Measurements from ENCODE around the gene DPM3. TPM values are rescaled to one million over a fixed set of nuclear protein-coding genes. Genes with fewer than 3 reads are reported as not detected.

Gene DPM3
- total and polyA plus RNA-seq, 2 of the 4 experiments (the other 2 are of a cell fraction), result 29.0 to 129 TPM

GRCh38 chr1:155092641-155093040, 47.7 kb downstream of the DPM3 start:
- DNase-seq (no peak), ATAC-seq (ENCODE audit: low read depth) (no peak)
- Histone ChIP-seq H3K36me3 (ENCODE audit: control insufficient read depth, insufficient read depth, low read length) (no peaks in the 10 kb centered on the region), H3K27ac (ENCODE audit: insufficient read depth, low read length) (no peak overlapping the region), H2BK5ac (ENCODE audit: low read depth, low read length, poor library complexity, severe bottlenecking) (no peak overlapping the region), H4K8ac (ENCODE audit: low read depth in 2 of 2, low read length in 2 of 2) (no peak overlapping the region), H3K27me3 (ENCODE audit: control insufficient read depth, insufficient read depth, low read length) (peaks cover 20% of the 10 kb centered on the region), H3K56ac (ENCODE audit: extremely low read depth, insufficient read depth, low read length) (no peak overlapping the region), H3K18ac (ENCODE audit: low read depth, low read length) (no peak overlapping the region), H3K9ac (ENCODE audit: low read depth, low read length) (no peak overlapping the region), H3K9me3 (ENCODE audit: control insufficient read depth, insufficient read depth, low read length) (peaks cover 1% of the 10 kb centered on the region), H2AFZ (replicated peaks; ENCODE audit: low read length, poor library complexity) (peak overlapping the region; percentile 14), H3K4ac (ENCODE audit: low read depth, low read length) (no peak overlapping the region), H4K91ac (ENCODE audit: insufficient read depth, low read depth, low read length) (no peak overlapping the region), H3K4me2 (ENCODE audit: low read depth, low read length) (no peak overlapping the region), H3K9me1 (ENCODE audit: insufficient read depth, low read length) (peaks cover 3% of the 10 kb centered on the region; the same call in 1 of the 2 replicates), H2AK9ac (replicated peaks; ENCODE audit: low read depth, low read length, poor library complexity) (peak overlapping the region; percentile 26), H3K23ac (ENCODE audit: low read depth, low read length) (no peak overlapping the region), H3K4me1 (ENCODE audit: control insufficient read depth, insufficient read depth, low read length) (peaks cover 4% of the 10 kb centered on the region; the same call in 1 of the 2 replicates), H3K79me1 (ENCODE audit: low read depth in 1 of 2, low read length in 2 of 2) (no peaks in the 10 kb centered on the region), H2BK120ac (ENCODE audit: low read depth, low read length) (no peak overlapping the region), H3K4me3 (ENCODE audit: insufficient read depth, low read depth, low read length) (no peak overlapping the region), H4K20me1 (ENCODE audit: insufficient read depth, low read length) (no peaks in the 10 kb centered on the region), H2BK15ac (ENCODE audit: low read depth, low read length) (no peak overlapping the region), H2BK20ac (ENCODE audit: low read depth, low read length) (no peak overlapping the region), H2AK5ac (ENCODE audit: low read depth, low read length) (no peak overlapping the region), H3K14ac (replicated peaks; ENCODE audit: low read depth, low read length) (no peak overlapping the region), H4K5ac (ENCODE audit: low read depth, low read length) (no peak overlapping the region)
- dilution Hi-C loops (cut with HindIII; ENCODE audit: low sequenced_read_pairs, unreplicated experiment) (no loop called here), in situ Hi-C loops (cut with MboI; ENCODE audit: low sequenced_read_pairs) (loop anchor here (5.0 kb wide), 1 partner anchor 75 kb away; no protein-coding TSS in a partner anchor), intact Hi-C loops (cut with micrococcal nuclease) (loop anchor here (5.0 kb wide), 1 partner anchor 35 kb away; the partner anchor contains the start of gene EFNA1)
- POLR2A ChIA-PET (ENCODE audit: unreplicated experiment), result no interaction called here
- no peak for TF ChIP-seq USF2 (IDR thresholded peaks at IDR 0.05; ENCODE audit: low read depth, low read length)
- CTCF ChIA-PET, result no interaction called here
- WGBS, 2 experiments (ENCODE audit: extremely low coverage in 2 of 2, insufficient read length in 1 of 2), result 90% methylated on average over 6 of the region's 12 CpGs; no CpG with 5 or more reads in 1 of the 2 experiments
- BruUV-seq (replicated peaks), result no TSS peak
